Keratinocyte (primary cell): ENCODE measurements around the gene RPL29. TPM values are rescaled to one million over a fixed set of nuclear protein-coding genes. Genes with fewer than 3 reads are reported as not detected.

ENCODE experiments used
- DNase-seq: peaks from one replicate; pipeline ENCODE4 v3.0.0-alpha.2; 2011; ENCODE audit warnings: low read depth, missing footprints, low spot score
- FAIRE-seq: peaks from 2 replicates; lab custom pipeline; 2011; peaks lifted over from hg19 to GRCh38; lab: Jason Lieb, UNC
- H2AFZ ChIP-seq: 2 replicates; pipeline ENCODE4 v1.6.0; 2012; ENCODE audit warnings: low read length, control low read depth, inconsistent platforms; ENCODE audit not compliant: control insufficient read depth
- H3K27ac ChIP-seq: 2 replicates; pipeline ENCODE4 v1.5.1; 2011; ENCODE audit warnings: low read length; ENCODE audit not compliant: control insufficient read depth, insufficient read depth
- H3K27me3 ChIP-seq: 3 replicates; pipeline ENCODE4 v1.6.0; 2011; ENCODE audit warnings: low read length; ENCODE audit not compliant: control insufficient read depth, insufficient read depth; ENCODE audit errors: extremely low read depth
- H3K36me3 ChIP-seq, 2 experiments: 2 replicates in 1 of 2; 3 replicates in 1 of 2; pipeline ENCODE4 v1.5.1; 2011; ENCODE audit warnings: low read length in 2 of 2, mild to moderate bottlenecking in 1 of 2; ENCODE audit not compliant: control insufficient read depth in 2 of 2, insufficient read depth in 2 of 2; ENCODE audit errors: extremely low read depth in 1 of 2
- H3K4me1 ChIP-seq: 3 replicates; pipeline ENCODE4 v1.5.1; 2011; ENCODE audit warnings: low read length; ENCODE audit not compliant: control insufficient read depth, insufficient read depth; ENCODE audit errors: extremely low read depth
- H3K4me2 ChIP-seq: 3 replicates; pipeline ENCODE4 v1.6.0; 2011; ENCODE audit warnings: low read depth, low read length; ENCODE audit not compliant: control insufficient read depth, insufficient read depth; ENCODE audit errors: extremely low read depth
- H3K4me3 ChIP-seq, 3 experiments: fragments of 200-600 bp in 1 of 3; sonication (generic) in 1 of 3; 2 replicates in 2 of 3; 3 replicates in 1 of 3; pipeline ENCODE4 v1.5.1; 2011 to 2016; ENCODE audit warnings: low read length in 3 of 3, mild to moderate bottlenecking in 3 of 3, control low read depth in 2 of 3, inconsistent platforms in 1 of 3, low read depth in 1 of 3, mixed read lengths in 1 of 3, mixed run types in 1 of 3, moderate library complexity in 1 of 3; ENCODE audit not compliant: control insufficient read depth in 2 of 3, insufficient read depth in 2 of 3; ENCODE audit errors: extremely low read depth in 1 of 3
- H3K79me2 ChIP-seq: 2 replicates; pipeline ENCODE4 v1.6.0; 2012; ENCODE audit warnings: low read length; ENCODE audit not compliant: control insufficient read depth, insufficient read depth
- H3K9ac ChIP-seq: 3 replicates; pipeline ENCODE4 v1.6.0; 2011; ENCODE audit warnings: low read length; ENCODE audit not compliant: control insufficient read depth, insufficient read depth; ENCODE audit errors: extremely low read depth
- H3K9me1 ChIP-seq: 3 replicates; pipeline ENCODE4 v1.6.0; 2011; ENCODE audit warnings: low read length; ENCODE audit not compliant: control insufficient read depth, insufficient read depth; ENCODE audit errors: extremely low read depth
- H3K9me3 ChIP-seq: 2 replicates; pipeline ENCODE4 v1.5.1; 2012; ENCODE audit warnings: low read depth, low read length; ENCODE audit not compliant: control insufficient read depth
- H4K20me1 ChIP-seq: 3 replicates; pipeline ENCODE4 v1.6.0; 2011; ENCODE audit warnings: low read length; ENCODE audit not compliant: control insufficient read depth, insufficient read depth; ENCODE audit errors: extremely low read depth
- EZH2 ChIP-seq: IDR thresholded peaks from one replicate; pipeline ENCODE4 v1.6.1; 2012; ENCODE audit warnings: inconsistent platforms, mild to moderate bottlenecking, low read length, moderate library complexity
- dilution Hi-C: fragments of 300-500 bp; cut with MboI; formaldehyde crosslinking; loops from one replicate; pipeline ENCODE4 v1.7.0; 2020; ENCODE audit warnings: low sequenced_read_pairs; ENCODE audit not compliant: extremely low pct_ligation_motif_present
- polyA plus RNA-seq, 5 experiments: library from polyadenylated mRNA; depleted of rRNA in 3 of 5; stranded (reverse) in 3 of 5; stranded (forward) in 1 of 5; unstranded in 1 of 5; fragments of >200 nt; gene quantifications; 1 replicate in 1 of 5; 2 replicates in 3 of 5; 3 replicates in 1 of 5; pipeline versions ENCODE4 v1.2.1 to v1.2.3, GENCODE V29; 2011 to 2012; ENCODE audit warnings: missing spikeins in 2 of 5, low read depth in 1 of 5, low replicate concordance in 1 of 5
- TF ChIP-seq, protein P1 (sequence below), 3 experiments: IDR thresholded peaks in 1 of 3; conservative IDR thresholded peaks in 1 of 3; optimal IDR thresholded peaks in 1 of 3; 2 replicates in 2 of 3; 3 replicates in 1 of 3; pipeline versions ENCODE3 to v1.5.1; 2011; ENCODE audit warnings: low read length in 3 of 3, mild to moderate bottlenecking in 3 of 3, moderate library complexity in 2 of 3, control low read depth in 1 of 3, inconsistent platforms in 1 of 3; ENCODE audit not compliant: insufficient read depth in 2 of 3; ENCODE audit errors: extremely low read depth in 1 of 3

RPL29 gene
- polyA plus RNA-seq, 1 donor (not counting 4 experiments of a cell fraction or from before 2014, with no cell fraction given) = 1,648 TPM

DNA sequence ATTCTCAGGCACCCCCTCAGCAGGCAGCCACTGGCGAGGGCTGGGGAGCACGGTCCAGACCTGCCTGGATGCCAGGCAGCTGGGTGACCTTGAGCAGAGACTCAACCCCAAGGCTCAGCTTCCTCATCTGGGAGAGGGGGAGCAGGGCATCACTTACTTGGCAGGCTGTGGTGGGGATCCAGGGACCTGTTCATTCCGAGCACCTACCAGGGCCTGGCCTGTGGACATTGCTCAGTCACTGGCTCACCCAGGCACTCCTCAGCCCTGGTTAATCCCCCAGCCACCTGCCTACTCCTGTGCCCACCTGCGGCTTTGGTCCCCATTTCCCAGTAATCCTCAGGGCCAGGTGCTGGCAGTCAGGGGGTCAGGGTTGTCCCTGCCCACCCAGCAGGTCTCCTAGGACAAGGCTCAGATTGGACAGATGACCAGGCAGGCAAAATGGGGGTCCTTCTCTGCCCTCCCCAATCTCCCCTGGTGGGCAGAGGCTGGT, 9.3 kb upstream of the RPL29 start:
- peak overlapping the region; percentile 54 for H3K9ac ChIP-seq
- H3K36me3 ChIP-seq = no peaks in the 10 kb centered on the region
- H3K9me1 ChIP-seq = no peaks in the 10 kb centered on the region
- H3K4me2 ChIP-seq = peak overlapping the region; percentile 41
- no peak overlapping the region for H3K27ac ChIP-seq
- H3K4me1 ChIP-seq = peaks cover 24% of the 10 kb centered on the region
- no peaks in the 10 kb centered on the region for H3K79me2 ChIP-seq
- no peaks in the 10 kb centered on the region for H4K20me1 ChIP-seq
- no peak overlapping the region for H3K4me3 ChIP-seq
- H3K27me3 ChIP-seq = no peaks in the 10 kb centered on the region
- H2AFZ ChIP-seq = no peak overlapping the region
- FAIRE-seq = no peak
- TF ChIP-seq EZH2 = no peak
- TF ChIP-seq, protein P1, sequence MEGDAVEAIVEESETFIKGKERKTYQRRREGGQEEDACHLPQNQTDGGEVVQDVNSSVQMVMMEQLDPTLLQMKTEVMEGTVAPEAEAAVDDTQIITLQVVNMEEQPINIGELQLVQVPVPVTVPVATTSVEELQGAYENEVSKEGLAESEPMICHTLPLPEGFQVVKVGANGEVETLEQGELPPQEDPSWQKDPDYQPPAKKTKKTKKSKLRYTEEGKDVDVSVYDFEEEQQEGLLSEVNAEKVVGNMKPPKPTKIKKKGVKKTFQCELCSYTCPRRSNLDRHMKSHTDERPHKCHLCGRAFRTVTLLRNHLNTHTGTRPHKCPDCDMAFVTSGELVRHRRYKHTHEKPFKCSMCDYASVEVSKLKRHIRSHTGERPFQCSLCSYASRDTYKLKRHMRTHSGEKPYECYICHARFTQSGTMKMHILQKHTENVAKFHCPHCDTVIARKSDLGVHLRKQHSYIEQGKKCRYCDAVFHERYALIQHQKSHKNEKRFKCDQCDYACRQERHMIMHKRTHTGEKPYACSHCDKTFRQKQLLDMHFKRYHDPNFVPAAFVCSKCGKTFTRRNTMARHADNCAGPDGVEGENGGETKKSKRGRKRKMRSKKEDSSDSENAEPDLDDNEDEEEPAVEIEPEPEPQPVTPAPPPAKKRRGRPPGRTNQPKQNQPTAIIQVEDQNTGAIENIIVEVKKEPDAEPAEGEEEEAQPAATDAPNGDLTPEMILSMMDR (optimal IDR thresholded peaks at IDR 0.05 in 1 of 3, IDR thresholded peaks at IDR 0.05 in 1 of 3, conservative IDR thresholded peaks at IDR 0.05 in 1 of 3; ENCODE audit: extremely low read depth in 1 of 3, insufficient read depth in 2 of 3, low read length in 3 of 3) = no peak
- H3K9me3 ChIP-seq = no peaks in the 10 kb centered on the region
- dilution Hi-C loops = no loop called here
- no peak for DNase-seq

DNA sequence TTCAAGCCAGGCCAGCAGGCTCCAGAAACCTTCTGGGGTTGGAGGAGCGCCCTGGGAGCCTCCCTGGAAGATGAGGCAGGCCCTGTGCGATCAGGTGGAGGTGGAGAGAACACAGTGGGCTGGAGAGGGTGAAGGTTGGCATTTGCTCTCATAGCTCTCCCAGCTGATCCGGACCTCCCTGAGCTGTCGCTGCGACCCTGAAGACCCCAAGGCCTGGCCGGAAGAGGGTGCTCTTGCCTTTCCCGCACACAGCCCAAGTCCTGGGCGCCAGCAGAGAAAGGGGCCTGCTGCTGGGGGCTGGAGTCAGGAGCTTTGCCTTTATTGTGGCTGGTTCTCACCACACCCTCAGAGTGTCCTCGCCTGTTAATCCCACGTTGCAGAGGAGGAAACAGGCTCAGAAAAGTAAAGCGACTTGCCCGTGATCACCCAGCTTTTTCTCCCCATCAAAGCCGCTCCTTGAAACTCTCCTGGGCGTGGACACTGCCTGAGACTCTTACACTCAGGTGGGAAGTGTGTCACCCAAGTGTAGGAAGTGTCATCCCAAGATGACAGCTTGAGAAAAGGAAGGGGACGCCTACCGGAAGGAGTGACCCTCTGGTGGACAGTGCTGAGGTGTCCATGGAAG, 8.6 kb upstream of the RPL29 start:
- dilution Hi-C loops = no loop called here
- H3K4me1 ChIP-seq = peaks cover 24% of the 10 kb centered on the region
- no peaks in the 10 kb centered on the region for H3K36me3 ChIP-seq
- no peaks in the 10 kb centered on the region for H3K9me1 ChIP-seq
- no peak overlapping the region for H3K9ac ChIP-seq
- H4K20me1 ChIP-seq = no peaks in the 10 kb centered on the region
- no peak overlapping the region for H3K4me2 ChIP-seq
- H3K4me3 ChIP-seq = no peak overlapping the region
- H3K79me2 ChIP-seq = no peaks in the 10 kb centered on the region
- no peak overlapping the region for H2AFZ ChIP-seq
- peak; percentile 9 for FAIRE-seq
- H3K27ac ChIP-seq = no peak overlapping the region
- H3K9me3 ChIP-seq = no peaks in the 10 kb centered on the region
- DNase-seq = no peak
- no peak for TF ChIP-seq EZH2
- TF ChIP-seq, protein P1 (optimal IDR thresholded peaks at IDR 0.05 in 1 of 3, IDR thresholded peaks at IDR 0.05 in 1 of 3, conservative IDR thresholded peaks at IDR 0.05 in 1 of 3; ENCODE audit: extremely low read depth in 1 of 3, insufficient read depth in 2 of 3, low read length in 3 of 3) = peak in 2 of 3 experiments; percentile 17 to 30
- H3K27me3 ChIP-seq = no peaks in the 10 kb centered on the region
